HEK293T (cell line): ENCODE results near the gene LLPH.

Experiments
- ARNT ChIP-seq: fragments of 450-650 bp; IDR thresholded peaks from 2 replicates; pipeline ENCODE4 v1.6.1; 2017; ENCODE audit warnings: mild to moderate bottlenecking
- BHLHE40 ChIP-seq: fragments of 450-650 bp; IDR thresholded peaks from 2 replicates; pipeline ENCODE4 v1.6.1; 2016; ENCODE audit warnings: mild to moderate bottlenecking, moderate library complexity, borderline replicate concordance
- CTBP1 ChIP-seq: fragments of 450-650 bp; IDR thresholded peaks from 2 replicates; pipeline ENCODE4 v1.6.1; 2016; ENCODE audit warnings: borderline replicate concordance
- ELF4 ChIP-seq: fragments of 450-650 bp; IDR thresholded peaks from 2 replicates; pipeline ENCODE4 v1.6.1; 2017; ENCODE audit warnings: antibody characterized with exemption
- FOXA1 ChIP-seq: fragments of 450-650 bp; IDR thresholded peaks from 2 replicates; pipeline ENCODE4 v1.6.1; 2016; ENCODE audit warnings: mild to moderate bottlenecking
- L3MBTL2 ChIP-seq: fragments of 450-650 bp; conservative IDR thresholded peaks from 2 replicates; pipeline ENCODE4 v1.6.1; 2016; ENCODE audit warnings: mild to moderate bottlenecking
- NFRKB ChIP-seq: fragments of 450-650 bp; IDR thresholded peaks from 2 replicates; pipeline ENCODE4 v1.6.1; 2016; ENCODE audit warnings: mild to moderate bottlenecking, moderate library complexity
- PKNOX1 ChIP-seq: fragments of 450-650 bp; IDR thresholded peaks from 2 replicates; pipeline ENCODE4 v1.6.1; 2016
- SP1 ChIP-seq: fragments of 450-650 bp; IDR thresholded peaks from 2 replicates; pipeline ENCODE4 v1.6.1; 2017
- SUZ12 ChIP-seq: fragments of 450-650 bp; IDR thresholded peaks from 2 replicates; pipeline ENCODE4 v1.6.1; 2016; ENCODE audit warnings: mild to moderate bottlenecking

- TF ChIP-seq PKNOX1 (no peak), CTBP1 (no peak), SP1 (no peak), SUZ12 (no peak), L3MBTL2 (no peak), FOXA1 (no peak), BHLHE40 (no peak), ARNT (no peak), NFRKB (no peak), ELF4 (no peak)
Measured at GRCh38 chr12:66163289-66163688, 32.7 kb upstream of the LLPH start.
